HG03565 (cell line): ENCODE measurements around the gene F13A1.
"Not testable (repeated sequence)": the region's sequence is repeated elsewhere in the genome, so short reads cannot be mapped to it uniquely, and the experiment has no call there.

Source experiments
- ATAC-seq: cut with Tn5 transposase; IDR thresholded peaks from one replicate; pipeline ENCODE4 v1.9.1; 2021; ENCODE audit warnings: mild to moderate bottlenecking, moderate library complexity; ENCODE audit not compliant: unreplicated experiment

F13A1 gene

GRCh38 chr6:6320901-6321300, 439 bp upstream of the F13A1 start:
- ATAC-seq = no peak

DNA sequence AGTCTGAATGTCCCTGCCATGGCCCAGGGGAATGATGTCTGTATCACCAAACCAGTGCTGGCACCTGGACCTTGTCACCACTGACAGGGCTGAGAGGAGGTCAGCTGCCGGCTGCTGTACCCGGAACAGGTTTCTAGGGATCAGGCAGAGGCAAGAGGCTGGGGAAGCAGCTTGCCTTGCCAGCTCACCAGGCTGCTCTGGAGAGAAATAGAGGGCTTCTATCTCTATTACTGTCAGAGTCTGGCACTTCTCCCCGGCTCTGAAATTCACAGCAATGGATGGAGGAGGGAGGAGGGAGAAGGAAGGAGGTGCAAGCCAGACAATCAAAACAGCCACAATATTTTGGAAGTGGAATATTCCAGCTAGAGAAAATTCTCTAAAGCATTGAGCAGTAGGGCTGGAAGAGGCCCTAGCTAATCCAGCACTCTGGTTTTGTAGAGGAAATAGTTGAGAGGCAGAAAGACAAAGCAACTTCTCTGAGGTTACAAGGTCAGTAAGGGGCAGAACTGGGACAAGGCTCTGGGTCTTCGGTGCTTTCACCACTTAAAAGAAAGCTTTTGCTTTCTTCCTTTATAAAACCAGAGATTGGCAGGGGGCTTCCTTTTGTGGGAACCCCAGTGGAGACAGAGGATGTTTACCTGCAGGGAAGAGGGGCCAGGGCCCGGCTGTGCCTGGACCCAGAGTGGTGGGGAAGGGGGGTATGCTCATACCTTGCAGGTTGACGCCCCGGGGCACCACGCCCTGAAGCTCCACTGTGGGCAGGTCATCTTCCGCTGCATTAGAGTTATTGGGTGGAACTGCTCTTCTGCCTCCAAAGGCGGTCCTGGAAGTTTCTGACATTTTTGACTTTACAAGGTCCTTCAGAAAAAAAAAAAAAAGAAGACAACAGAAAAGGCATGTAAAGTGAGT, 2.4 kb downstream of the F13A1 start:
- no peak for ATAC-seq

GRCh38 chr6:6317386-6317785, 3.1 kb downstream of the F13A1 start:
- ATAC-seq = no peak

DNA sequence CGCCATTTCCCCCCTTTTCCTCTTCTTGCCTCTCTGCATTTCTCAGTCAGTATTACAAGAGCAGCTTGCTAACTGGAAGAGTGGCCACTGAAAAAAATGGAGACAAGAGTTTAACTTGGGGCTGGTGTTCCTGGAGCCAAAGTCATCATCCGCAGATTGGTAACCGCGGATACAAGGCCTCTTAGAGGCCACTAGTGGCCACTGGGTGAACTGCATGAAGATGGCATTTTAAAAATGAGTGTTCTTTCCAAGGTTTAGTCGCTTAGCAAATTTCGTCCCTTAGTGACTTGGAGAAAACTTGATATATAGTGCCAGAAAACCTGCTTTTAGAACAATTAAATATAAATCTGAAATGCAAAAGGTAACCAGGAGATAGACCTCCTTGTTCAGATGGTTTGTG, 4.8 kb downstream of the F13A1 start:
- ATAC-seq = no peak

- no peak for ATAC-seq
Measured at GRCh38 chr6:6314596-6314995, 5.9 kb downstream of the F13A1 start.

- ATAC-seq = no peak
Measured at GRCh38 chr6:6312901-6313441, 7.5 kb downstream of the F13A1 start.

- ATAC-seq = no peak
Measured at GRCh38 chr6:6305575-6305974, 14.9 kb downstream of the F13A1 start.

DNA sequence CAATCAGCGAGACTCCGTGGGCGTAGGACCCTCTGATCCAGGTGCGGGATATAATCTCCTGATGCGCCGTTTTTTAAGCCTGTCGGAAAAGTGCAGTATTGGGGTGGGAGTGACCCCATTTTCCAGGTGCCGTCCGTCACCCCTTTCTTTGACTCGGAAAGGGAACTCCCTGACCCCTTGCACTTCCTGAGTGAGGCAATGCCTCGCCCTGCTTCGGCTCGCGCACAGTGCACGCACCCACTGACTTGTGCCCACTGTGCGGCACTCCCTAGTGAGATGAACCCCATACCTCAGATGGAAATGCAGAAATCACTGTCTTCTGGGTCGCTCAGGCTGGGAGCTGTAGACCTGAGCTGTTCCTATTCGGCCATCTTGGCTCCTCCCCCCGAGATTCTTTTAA, 20.1 kb downstream of the F13A1 start:
- ATAC-seq = not testable (repeated sequence)

- no peak for ATAC-seq
Measured at GRCh38 chr6:6293317-6293716, 27.1 kb downstream of the F13A1 start.

DNA sequence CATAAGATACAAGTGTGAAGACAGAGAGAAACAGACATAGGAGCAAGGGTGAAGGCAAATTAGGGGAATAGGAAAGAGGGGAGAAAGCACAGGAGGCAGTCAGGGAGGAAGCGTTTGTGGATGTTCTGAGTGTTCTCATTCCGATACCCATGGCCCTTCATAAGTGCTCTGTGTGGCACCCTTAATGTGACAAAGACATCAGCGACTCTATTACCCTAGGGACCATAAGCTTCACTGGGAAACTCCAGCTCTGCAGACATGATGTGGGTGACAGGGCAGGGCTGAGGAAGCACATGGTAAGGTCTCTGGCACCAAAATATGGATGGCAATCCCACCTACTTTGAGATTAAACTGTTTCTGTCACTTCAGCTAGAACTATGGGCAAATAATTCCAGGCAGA, 33.0 kb downstream of the F13A1 start:
- ATAC-seq = no peak

DNA sequence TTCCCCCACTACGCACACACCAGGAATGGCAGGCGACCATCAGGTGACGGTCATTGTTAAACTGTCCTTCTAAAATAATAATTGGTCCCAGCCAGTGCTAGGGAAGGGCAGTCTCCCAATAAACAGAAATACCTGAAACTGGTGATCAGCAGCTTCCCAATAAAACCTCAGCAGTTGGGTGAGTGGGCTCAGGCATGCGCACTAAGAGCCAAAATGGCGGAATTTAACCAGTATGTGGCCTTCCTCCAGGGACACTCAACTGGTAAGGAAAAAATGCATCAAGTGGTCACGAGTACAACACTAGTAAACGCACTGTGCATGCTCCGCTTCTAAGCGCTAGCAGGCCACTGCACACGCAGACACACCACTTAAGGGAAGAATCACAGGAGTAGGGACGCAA, 34.8 kb downstream of the F13A1 start:
- no peak for ATAC-seq

DNA sequence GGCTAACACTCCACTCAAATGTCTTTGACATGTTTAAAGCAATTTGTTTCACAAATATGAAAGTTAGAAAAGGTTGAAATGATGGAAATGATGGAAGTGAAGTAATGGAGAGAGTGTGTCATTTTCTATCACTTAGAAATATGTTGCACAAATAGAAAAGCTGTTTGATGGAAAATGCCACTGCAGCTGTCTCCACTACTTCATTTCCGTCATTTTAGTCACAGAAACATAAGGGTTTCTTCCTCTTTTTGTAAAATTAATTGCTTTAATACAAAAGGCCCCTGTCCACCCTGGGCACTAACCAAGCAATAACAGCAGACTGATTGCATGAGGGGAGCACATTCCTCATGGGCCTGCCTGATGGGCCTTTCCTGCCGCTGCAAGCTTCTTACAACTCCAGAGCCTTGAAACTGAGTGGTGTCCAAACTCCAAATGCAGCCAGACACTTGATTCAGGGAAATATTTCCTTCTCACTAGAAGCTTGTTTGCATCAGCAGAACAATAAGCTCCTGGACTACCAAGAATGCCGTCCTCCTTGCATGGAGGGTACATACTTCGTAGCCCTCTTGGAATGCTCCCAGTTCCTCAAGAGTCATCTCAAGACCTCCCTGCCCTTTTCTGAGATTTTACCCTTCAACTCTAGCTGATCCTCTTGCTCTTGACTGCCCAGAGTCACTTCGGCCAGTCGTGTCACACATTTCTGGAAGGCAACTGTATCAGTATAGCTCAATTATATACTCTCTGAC, 36.1 kb downstream of the F13A1 start:
- ATAC-seq = no peak

GRCh38 chr6:6283746-6284145, 36.7 kb downstream of the F13A1 start:
- no peak for ATAC-seq

DNA sequence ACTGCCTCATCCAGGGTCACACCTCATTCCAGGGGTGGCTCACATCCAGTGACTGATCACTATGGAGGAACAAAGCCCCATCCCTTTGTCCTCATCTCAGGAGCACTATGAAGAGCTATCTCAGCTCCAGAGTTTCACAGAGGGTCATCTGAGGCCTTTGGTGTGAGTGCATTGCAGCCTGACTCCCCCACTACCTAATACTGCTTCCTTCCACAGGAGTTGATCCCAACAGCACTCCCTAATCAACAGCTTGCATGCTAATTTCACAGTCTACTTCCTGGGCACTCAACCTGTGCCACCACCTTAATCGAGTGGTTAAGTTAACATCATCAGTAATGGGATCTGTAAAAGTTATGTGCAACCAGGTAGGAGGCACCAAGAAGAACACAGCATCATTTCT, 37.7 kb downstream of the F13A1 start:
- ATAC-seq = no peak

- ATAC-seq = no peak
Measured at GRCh38 chr6:6277413-6277812, 43.0 kb downstream of the F13A1 start.

GRCh38 chr6:6270948-6271535, 49.4 kb downstream of the F13A1 start:
- ATAC-seq = no peak

DNA sequence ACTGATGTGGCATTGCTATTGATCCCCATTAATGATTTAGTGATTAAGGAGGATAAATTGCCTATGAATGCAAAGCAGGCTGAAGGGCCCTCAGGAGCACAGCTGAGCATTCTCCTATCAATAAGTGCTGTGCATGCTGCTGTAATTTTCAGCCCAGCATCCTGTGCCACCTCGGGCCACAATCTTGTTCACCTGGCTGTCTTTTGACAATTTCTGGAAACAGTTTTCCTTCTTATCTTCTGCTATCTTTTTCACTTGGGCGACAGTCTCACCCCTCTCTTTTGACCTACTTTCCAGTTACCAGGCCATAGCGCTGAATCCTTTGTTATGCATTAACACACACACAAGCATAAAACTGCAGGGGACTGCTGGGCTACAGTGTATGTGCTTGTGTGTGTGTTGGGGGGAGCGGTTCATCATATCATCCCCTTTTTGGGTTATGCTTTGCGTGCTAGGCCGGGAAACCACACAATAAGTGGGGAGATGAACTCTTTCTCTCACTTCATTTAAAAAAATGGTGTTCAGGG, 60.2 kb downstream of the F13A1 start:
- no peak for ATAC-seq

- ATAC-seq = no peak
Measured at GRCh38 chr6:6256886-6257285, 63.6 kb downstream of the F13A1 start.

DNA sequence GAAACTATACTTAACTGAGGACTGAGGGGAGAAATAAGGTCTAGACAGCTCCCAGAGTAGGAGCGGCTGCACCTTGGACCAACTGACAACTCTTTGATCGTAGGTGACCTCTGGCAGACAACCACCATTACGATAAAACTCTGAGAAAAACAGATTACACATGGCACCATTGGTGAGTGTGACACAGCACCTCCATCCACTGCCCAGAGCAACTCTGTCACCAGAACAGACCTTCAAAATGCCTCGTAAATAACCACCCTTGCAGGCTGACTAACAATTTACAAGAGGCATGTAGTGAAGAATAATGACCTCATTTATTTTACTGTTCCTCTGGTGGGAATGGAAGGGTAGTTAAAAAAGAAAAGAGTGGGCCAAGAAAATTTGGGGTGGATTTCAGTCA, 64.2 kb downstream of the F13A1 start:
- no peak for ATAC-seq

DNA sequence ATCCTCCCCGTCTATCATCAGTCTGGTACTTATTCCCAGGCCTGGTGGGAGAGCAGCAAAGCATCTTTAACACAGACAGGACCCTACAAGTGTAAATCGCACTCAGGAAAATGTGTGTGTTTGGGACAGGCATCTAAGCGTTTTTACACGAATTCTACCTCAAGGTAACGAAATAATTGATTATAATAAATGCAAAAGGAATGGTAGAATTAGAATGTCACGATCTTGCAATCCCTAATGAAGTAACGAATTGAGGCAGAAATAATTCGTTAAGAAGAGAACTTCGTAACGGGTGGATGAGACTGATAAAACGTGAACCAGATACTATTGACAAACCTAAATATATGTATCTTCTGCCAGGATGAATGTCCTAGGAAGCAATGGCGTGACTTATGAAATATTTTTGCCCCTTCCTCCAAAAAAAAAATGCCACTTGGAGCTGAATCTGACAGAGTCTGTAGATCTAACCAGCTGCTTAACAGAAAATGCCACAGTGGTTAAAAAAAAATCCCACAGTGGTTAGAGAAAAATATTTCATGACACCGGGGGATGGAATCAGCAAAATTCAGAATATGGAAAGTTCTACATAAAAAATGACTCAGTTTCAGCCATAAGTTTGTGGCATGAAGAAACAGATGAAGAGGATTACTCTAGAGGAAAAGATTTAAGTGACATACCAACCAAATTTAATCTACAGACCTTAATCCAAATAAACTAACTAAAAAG, 68.7 kb downstream of the F13A1 start:
- no peak for ATAC-seq

DNA sequence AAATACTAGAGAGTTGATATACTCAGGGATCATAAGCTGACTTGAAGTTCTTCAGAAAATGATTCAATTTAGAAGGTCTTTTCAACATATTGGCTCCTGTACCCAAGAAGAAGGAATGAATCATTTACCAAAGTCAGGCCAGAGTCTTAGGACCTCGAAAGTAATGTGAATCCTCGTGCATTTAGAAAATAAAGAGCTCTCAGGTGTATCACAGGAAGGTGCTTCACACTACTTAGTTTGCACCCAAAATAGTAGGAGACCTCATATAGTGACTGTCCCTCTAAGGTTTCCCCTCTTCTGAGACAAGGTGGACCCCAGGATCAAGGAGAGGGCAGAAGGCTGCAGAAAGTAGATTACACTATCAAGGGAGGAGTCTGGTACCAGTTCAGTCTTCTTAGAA, 71.8 kb downstream of the F13A1 start:
- ATAC-seq = no peak
